GM12892 (cell line): ENCODE results near the gene LRIF1.

Experiments used
- POLR2A ChIP-seq: IDR thresholded peaks from 2 replicates; pipeline ENCODE4 v1.6.1; 2011; ENCODE audit warnings: low read depth, low read length, control low read depth
- POLR2AphosphoS5 ChIP-seq: IDR thresholded peaks from 2 replicates; pipeline ENCODE4 v1.6.1; 2011; ENCODE audit warnings: low read depth, low read length, control low read depth

- no peak for TF ChIP-seq POLR2AphosphoS5
- no peak for TF ChIP-seq POLR2A
These were observed 49.0 kb downstream of the LRIF1 start for GRCh38 chr1:110914676-110915075.
